Measurements from ENCODE around the gene TMEM100. TPM values are rescaled to one million over a fixed set of nuclear protein-coding genes. Genes with fewer than 3 reads are reported as not detected.

The TMEM100 gene
- total and polyA plus RNA-seq, 10 of the 15 experiments (the other 5 are each of a cell fraction or from before 2014, with no cell fraction given), result not detected

- no peak for FAIRE-seq
- CTCF ChIA-PET, result interaction anchor here (0.7 to 1.3 kb wide), 2 partner anchors 87 to 107 kb away, joined by 3 to 5 read pairs; no protein-coding TSS in a partner anchor
Observed at GRCh38 chr17:55728361-55728760, 5.7 kb upstream of the TMEM100 start.

DNA sequence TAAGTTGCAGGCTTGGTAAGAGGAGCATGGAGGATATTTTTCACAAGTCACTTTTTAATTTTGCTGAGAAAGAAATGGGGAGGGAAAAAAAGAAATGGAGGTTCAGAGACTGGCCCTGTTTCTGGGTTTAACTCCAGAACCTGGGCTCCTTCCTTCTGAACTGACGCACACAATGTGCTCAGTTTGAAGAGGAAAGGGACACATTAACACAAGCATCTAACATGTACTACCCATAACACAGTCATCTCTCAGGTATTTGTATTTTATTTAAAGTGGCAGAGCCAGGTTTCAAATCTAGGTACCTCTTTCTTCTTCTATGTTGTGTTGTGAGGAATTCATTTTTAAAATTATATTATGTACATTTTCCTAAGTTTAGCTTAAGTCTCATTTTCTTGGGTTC is 5.3 kb upstream of the TMEM100 start:
- in situ Hi-C loops (cut with MboI) (no loop called here), intact Hi-C loops (cut with micrococcal nuclease; ENCODE audit: unreplicated experiment) (no loop called here)
- Histone ChIP-seq H3K4me3 (no peak overlapping the region), H3K36me3 (ENCODE audit: control insufficient read depth in 2 of 2, insufficient read depth in 2 of 2, low read length in 1 of 2) (no peaks in the 10 kb centered on the region), H3K9ac (ENCODE audit: control insufficient read depth, insufficient read depth, low read length) (no peak overlapping the region), H4K20me1 (ENCODE audit: control insufficient read depth, insufficient read depth) (no peaks in the 10 kb centered on the region), H3K4me1 (ENCODE audit: control insufficient read depth, insufficient read depth, low read length) (no peaks in the 10 kb centered on the region), H3K27me3 (replicated peaks in 1 of 2; ENCODE audit: control insufficient read depth in 2 of 2, insufficient read depth in 2 of 2, low read length in 1 of 2) (no peaks in the 10 kb centered on the region; a peak in 2 of 4 replicates), H3K9me3 (replicated peaks; ENCODE audit: control insufficient read depth, insufficient read depth, low read length) (no peaks in the 10 kb centered on the region), H3K79me2 (ENCODE audit: control insufficient read depth, insufficient read depth, low read length) (no peaks in the 10 kb centered on the region), H3K4me2 (ENCODE audit: control insufficient read depth, insufficient read depth) (no peak overlapping the region), H2AFZ (ENCODE audit: control insufficient read depth, low read depth, low read length) (no peak overlapping the region), H3K27ac (ENCODE audit: control insufficient read depth, insufficient read depth) (no peak overlapping the region)
- no TSS peak for BruUV-seq (replicated peaks)
- ChIA-PET SMC1A (ENCODE audit: uncharacterized antibody, unreplicated experiment) (interaction anchor here (1.0 kb wide), 1 partner anchor 10 kb away, joined by 3 read pairs; no protein-coding TSS in a partner anchor), POLR2A (no interaction called here), CTCF (interaction anchor here (0.7 kb wide), 1 partner anchor 106 kb away, joined by 3 read pairs; no protein-coding TSS in a partner anchor), RAD21 (ENCODE audit: unreplicated experiment) (no interaction called here)
- FAIRE-seq (no peak), ATAC-seq (no peak), DNase-seq (ENCODE audit: low read depth, low spot score) (no peak)
- TF ChIP-seq TBL1XR1 (IDR thresholded peaks at IDR 0.05; ENCODE audit: low read depth, low read length) (no peak), SRF (IDR thresholded peaks at IDR 0.05; ENCODE audit: low read depth in 2 of 2, low read length in 2 of 2) (no peak), YY1 (IDR thresholded peaks at IDR 0.05; ENCODE audit: low read depth, low read length) (no peak), SMC3 (IDR thresholded peaks at IDR 0.05; ENCODE audit: borderline replicate concordance, low read length) (no peak), TARDBP (IDR thresholded peaks at IDR 0.05; ENCODE audit: borderline replicate concordance) (no peak), ZBTB11 (CRISPR knock-in tag; IDR thresholded peaks at IDR 0.05) (no peak), REST (IDR thresholded peaks at IDR 0.05; ENCODE audit: low read depth, low read length) (no peak), PKNOX1 (IDR thresholded peaks at IDR 0.05) (no peak)
- 100% methylated on average over 1 of the region's 1 CpG for WGBS (ENCODE audit: insufficient coverage, insufficient replicate concordance, low lambda C conversion rate, missing lambda C conversion rate)

More at GRCh38 chr17:55728361-55728760, 5.7 kb upstream of the TMEM100 start:
- Histone ChIP-seq H2AFZ (ENCODE audit: control insufficient read depth, low read depth, low read length) (no peak overlapping the region), H3K79me2 (ENCODE audit: control insufficient read depth, insufficient read depth, low read length) (no peaks in the 10 kb centered on the region), H3K4me1 (ENCODE audit: control insufficient read depth, insufficient read depth, low read length) (no peaks in the 10 kb centered on the region), H3K27me3 (replicated peaks in 1 of 2; ENCODE audit: control insufficient read depth in 2 of 2, insufficient read depth in 2 of 2, low read length in 1 of 2) (no peaks in the 10 kb centered on the region; a peak in 2 of 4 replicates), H4K20me1 (ENCODE audit: control insufficient read depth, insufficient read depth) (no peaks in the 10 kb centered on the region), H3K27ac (ENCODE audit: control insufficient read depth, insufficient read depth) (no peak overlapping the region), H3K4me3 (no peak overlapping the region), H3K9me3 (replicated peaks; ENCODE audit: control insufficient read depth, insufficient read depth, low read length) (no peaks in the 10 kb centered on the region), H3K36me3 (ENCODE audit: control insufficient read depth in 2 of 2, insufficient read depth in 2 of 2, low read length in 1 of 2) (no peaks in the 10 kb centered on the region), H3K4me2 (ENCODE audit: control insufficient read depth, insufficient read depth) (no peak overlapping the region), H3K9ac (ENCODE audit: control insufficient read depth, insufficient read depth, low read length) (no peak overlapping the region)
- in situ Hi-C loops (cut with MboI) (no loop called here), intact Hi-C loops (cut with micrococcal nuclease; ENCODE audit: unreplicated experiment) (no loop called here)
- ChIA-PET RAD21 (ENCODE audit: unreplicated experiment) (no interaction called here), SMC1A (ENCODE audit: uncharacterized antibody, unreplicated experiment) (interaction anchor here (1.0 kb wide), 1 partner anchor 10 kb away, joined by 3 read pairs; no protein-coding TSS in a partner anchor), POLR2A (no interaction called here)
- TF ChIP-seq CREB1 (IDR thresholded peaks at IDR 0.05; ENCODE audit: low read depth) (no peak), POLR2A (IDR thresholded peaks at IDR 0.05; ENCODE audit: low read depth, low read length) (no peak), NFXL1 (IDR thresholded peaks at IDR 0.05; ENCODE audit: borderline replicate concordance) (no peak), CREM (IDR thresholded peaks at IDR 0.05; ENCODE audit: low read depth) (no peak)
- no TSS peak for BruUV-seq (replicated peaks)
- WGBS (ENCODE audit: insufficient coverage, insufficient replicate concordance, low lambda C conversion rate, missing lambda C conversion rate), result 37% methylated on average over 5 of the region's 5 CpGs
- ATAC-seq (no peak), DNase-seq (ENCODE audit: low read depth, low spot score) (no peak)

All from GM12878 (cell line).